Endothelial cell of umbilical vein (primary cell): ENCODE measurements around the gene RPRML. TPM values are rescaled to one million over a fixed set of nuclear protein-coding genes. Genes with fewer than 3 reads are reported as not detected.
"Not testable (repeated sequence)": the region's sequence is repeated elsewhere in the genome, so short reads cannot be mapped to it uniquely, and the experiment has no call there.

ENCODE experiments used
- BruUV-seq: library from RNA; stranded (reverse); fragments of 400-500 nt; replicated peaks from 2 replicates; lab custom pipeline; 2021; lab: Mats Ljungman, UMichigan
- CTCF ChIA-PET: fragments of 300-600, 350-600 bp; sonication (Branson Sonifier 250); formaldehyde crosslinking; loops from one replicate; lab custom pipeline; 2021; ENCODE audit warnings: antibody characterized with exemption, inconsistent platforms; lab: Charles Lee
- POLR2A ChIA-PET: fragments of 300-600, 350-600 bp; sonication (Branson Sonifier 250); formaldehyde crosslinking; loops from one replicate; lab custom pipeline; 2021; ENCODE audit warnings: antibody characterized with exemption, inconsistent platforms; lab: Charles Lee
- DNase-seq: peaks from one replicate; pipeline ENCODE4 v3.0.0-alpha.2; 2011; ENCODE audit warnings: low read depth, low spot score
- FAIRE-seq: peaks from 2 replicates; lab custom pipeline; 2011; peaks lifted over from hg19 to GRCh38; lab: Jason Lieb, UNC
- H2AFZ ChIP-seq: 2 replicates; pipeline ENCODE4 v1.6.0; 2012; ENCODE audit warnings: low read depth, low read length, control low read depth, inconsistent platforms
- H3K27ac ChIP-seq: 2 replicates; pipeline ENCODE4 v1.5.1; 2011; ENCODE audit warnings: low read depth, mild to moderate bottlenecking, control low read depth, low read length, moderate library complexity; ENCODE audit not compliant: insufficient read depth
- H3K27me3 ChIP-seq, 2 experiments: 2 replicates each; pipeline versions ENCODE4 v1.6.0 to v1.6.1; 2011; ENCODE audit warnings: low read length in 2 of 2, mixed read lengths in 1 of 2; ENCODE audit not compliant: control insufficient read depth in 2 of 2, insufficient read depth in 2 of 2
- H3K36me3 ChIP-seq, 2 experiments: 2 replicates in 1 of 2; 3 replicates in 1 of 2; pipeline ENCODE4 v1.5.1; 2011; ENCODE audit warnings: low read length in 2 of 2, mild to moderate bottlenecking in 1 of 2, moderate library complexity in 1 of 2; ENCODE audit not compliant: control insufficient read depth in 2 of 2, insufficient read depth in 2 of 2; ENCODE audit errors: extremely low read depth in 1 of 2
- H3K4me1 ChIP-seq: 3 replicates; pipeline ENCODE4 v1.5.1; 2011; ENCODE audit warnings: mild to moderate bottlenecking, low read length; ENCODE audit not compliant: control insufficient read depth, insufficient read depth; ENCODE audit errors: extremely low read depth
- H3K4me2 ChIP-seq: 2 replicates; pipeline ENCODE4 v1.6.1; 2011; ENCODE audit warnings: low read length, control low read depth, mixed read lengths; ENCODE audit not compliant: insufficient read depth
- H3K4me3 ChIP-seq, 3 experiments: fragments of 200-600 bp in 1 of 3; sonication (generic), shearing (Covaris generic) in 1 of 3; replicated peaks in 1 of 3; 2 replicates each; pipeline ENCODE4 v1.5.1; 2011 to 2016; ENCODE audit warnings: control low read depth in 3 of 3, low read length in 3 of 3, mild to moderate bottlenecking in 2 of 3, inconsistent platforms in 1 of 3, low read depth in 1 of 3, moderate library complexity in 1 of 3; ENCODE audit not compliant: insufficient read depth in 1 of 3
- H3K79me2 ChIP-seq: 2 replicates; pipeline ENCODE4 v1.6.0; 2012; ENCODE audit warnings: low read length, inconsistent platforms; ENCODE audit not compliant: control insufficient read depth, insufficient read depth
- H3K9ac ChIP-seq: replicated peaks from 2 replicates; pipeline ENCODE3; 2011; ENCODE audit warnings: low read length, control low read depth; ENCODE audit not compliant: insufficient read depth; ENCODE audit errors: extremely low read depth
- H3K9me1 ChIP-seq: replicated peaks from 3 replicates; pipeline ENCODE4 v1.6.0; 2011; ENCODE audit warnings: mild to moderate bottlenecking, low read length; ENCODE audit not compliant: control insufficient read depth, insufficient read depth; ENCODE audit errors: extremely low read depth
- H3K9me3 ChIP-seq: replicated peaks from 2 replicates; pipeline ENCODE4 v1.5.1; 2012; ENCODE audit warnings: low read length, inconsistent platforms; ENCODE audit not compliant: control insufficient read depth, insufficient read depth
- H4K20me1 ChIP-seq: replicated peaks from 2 replicates; pipeline ENCODE3; 2011; ENCODE audit warnings: mild to moderate bottlenecking, low read length; ENCODE audit not compliant: control insufficient read depth, insufficient read depth; ENCODE audit errors: extremely low read depth
- CTCF ChIP-seq, 2 donors: IDR thresholded peaks; 1 replicate in 1 of 2; 2 replicates in 1 of 2; pipeline ENCODE4 v1.5.1; 2011; ENCODE audit warnings: low read length in 2 of 2, mild to moderate bottlenecking in 2 of 2, moderate library complexity in 2 of 2, control low read depth in 1 of 2, inconsistent platforms in 1 of 2, low read depth in 1 of 2; ENCODE audit not compliant: insufficient read depth in 1 of 2; ENCODE audit errors: extremely low read depth in 1 of 2
- EZH2 ChIP-seq: IDR thresholded peaks from 2 replicates; pipeline ENCODE4 v1.6.1; 2012; ENCODE audit warnings: borderline replicate concordance, low read depth, mild to moderate bottlenecking, moderate library complexity, low read length, inconsistent platforms; ENCODE audit not compliant: severe bottlenecking
- FOS ChIP-seq: IDR thresholded peaks from 2 replicates; pipeline ENCODE4 v1.6.1; 2011; ENCODE audit warnings: mild to moderate bottlenecking, low read length, moderate library complexity, borderline replicate concordance; ENCODE audit not compliant: insufficient read depth
- GATA2 ChIP-seq: IDR thresholded peaks from 2 replicates; pipeline ENCODE4 v1.7.0; 2011; ENCODE audit warnings: low read depth, mild to moderate bottlenecking, moderate library complexity, mixed read lengths, low read length; ENCODE audit not compliant: insufficient read length, insufficient read depth
- JUN ChIP-seq: IDR thresholded peaks from 2 replicates; pipeline ENCODE4 v1.6.1; 2011; ENCODE audit warnings: borderline replicate concordance, low read depth; ENCODE audit not compliant: insufficient read length, insufficient read depth
- MYC ChIP-seq: IDR thresholded peaks from one replicate; pipeline ENCODE4 v1.6.1; 2011; ENCODE audit warnings: mild to moderate bottlenecking, low read depth, low read length
- POLR2A ChIP-seq: IDR thresholded peaks from 2 replicates; pipeline ENCODE4 v1.6.1; 2012; ENCODE audit warnings: low read depth, mild to moderate bottlenecking, control low read depth, low read length
- POLR2AphosphoS5 ChIP-seq: IDR thresholded peaks from 2 replicates; pipeline ENCODE4 v1.6.1; 2012; ENCODE audit warnings: low read depth, mild to moderate bottlenecking, control low read depth, low read length, moderate library complexity; ENCODE audit not compliant: insufficient read depth
- dilution Hi-C: fragments of 300-500 bp; cut with MboI; formaldehyde crosslinking; loops from one replicate; pipeline ENCODE4 v1.15.0; 2019; ENCODE audit warnings: low sequenced_read_pairs; ENCODE audit not compliant: extremely low pct_ligation_motif_present
- intact Hi-C: fragments of 100-400 bp; cut with micrococcal nuclease; formaldehyde crosslinking; loops from one replicate; pipeline ENCODE4 v1.10.0; 2022
- polyA plus RNA-seq, 4 experiments: library from polyadenylated mRNA; depleted of rRNA in 3 of 4; stranded (reverse) in 3 of 4; unstranded in 1 of 4; fragments of >200 nt; gene quantifications; 2 replicates each; pipeline versions ENCODE4 v1.2.1 to v1.2.3, GENCODE V29; 2011 to 2012; ENCODE audit warnings: missing spikeins in 1 of 4
- total RNA-seq: library from RNA; stranded (reverse); gene quantifications from 2 replicates; pipeline ENCODE4 v1.2.3, GENCODE V29; 2021
- TF ChIP-seq, protein P1 (sequence below): IDR thresholded peaks from 2 replicates; pipeline ENCODE4 v1.6.1; 2011; ENCODE audit not compliant: insufficient read depth, insufficient read length

The RPRML gene
- total and polyA plus RNA-seq, 2 donors (not counting 3 experiments of a cell fraction or from before 2014, with no cell fraction given), result 0.08 TPM; not detected in 1

GRCh38 chr17:47004906-47005305 lies 25.9 kb upstream of the RPRML start:
- ChIA-PET POLR2A (no interaction called here), CTCF (interaction anchor here (0.9 to 2.5 kb wide), 4 partner anchors 11 to 64 kb away, joined by 3 to 21 read pairs (median 6); no protein-coding TSS in a partner anchor)
- Histone ChIP-seq H3K4me3 (peak overlapping the region in 1 of 3 experiments; percentile 33), H2AFZ (peak overlapping the region; percentile 99), H3K27ac (peak overlapping the region; percentile 2), H3K27me3 (no peaks in the 10 kb centered on the region), H3K9me3 (no peaks in the 10 kb centered on the region), H3K79me2 (no peaks in the 10 kb centered on the region), H3K4me2 (peak overlapping the region; percentile 49), H3K9ac (peak overlapping the region; percentile 41), H3K9me1 (no peaks in the 10 kb centered on the region), H4K20me1 (no peaks in the 10 kb centered on the region), H3K4me1 (peaks cover 15% of the 10 kb centered on the region), H3K36me3 (no peaks in the 10 kb centered on the region)
- FAIRE-seq, result peak; percentile 81
- no TSS peak for BruUV-seq
- dilution Hi-C loops (no loop called here), intact Hi-C loops (no loop called here)
- TF ChIP-seq POLR2AphosphoS5 (no peak), FOS (no peak), EZH2 (no peak), GATA2 (no peak), JUN (no peak), MYC (no peak), POLR2A (no peak), CTCF (IDR thresholded peaks at IDR 0.05; ENCODE audit: extremely low read depth in 1 of 2, insufficient read depth in 1 of 2, low read depth in 1 of 2, low read length in 2 of 2) (no peak)
- TF ChIP-seq, protein P1, sequence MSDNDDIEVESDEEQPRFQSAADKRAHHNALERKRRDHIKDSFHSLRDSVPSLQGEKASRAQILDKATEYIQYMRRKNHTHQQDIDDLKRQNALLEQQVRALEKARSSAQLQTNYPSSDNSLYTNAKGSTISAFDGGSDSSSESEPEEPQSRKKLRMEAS, result no peak
- peak; percentile 75 for DNase-seq

DNA sequence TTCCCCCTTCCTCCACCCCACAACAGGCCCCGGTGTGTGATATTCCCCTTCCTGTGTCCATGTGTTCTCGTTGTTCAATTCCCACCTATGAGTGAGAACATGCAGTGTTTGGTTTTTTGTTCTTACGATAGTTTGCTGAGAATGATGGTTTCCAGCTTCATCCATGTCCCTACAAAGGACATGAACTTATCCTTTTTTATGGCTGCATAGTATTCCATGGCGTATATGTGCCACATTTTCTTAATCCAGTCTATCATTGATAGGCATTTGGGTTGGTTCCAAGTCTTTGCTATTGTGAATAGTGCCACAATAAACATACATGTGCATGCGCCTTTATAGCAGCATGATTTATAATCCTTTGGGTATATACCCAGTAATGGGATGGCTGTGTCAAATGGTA lies 24.8 kb upstream of the RPRML start:
- DNase-seq, dilution Hi-C loops, BruUV-seq, FAIRE-seq, H3K9me1 ChIP-seq, H3K79me2 ChIP-seq, H3K9me3 ChIP-seq, H3K4me2 ChIP-seq, H3K27me3 ChIP-seq, POLR2A ChIA-PET, H4K20me1 ChIP-seq, H3K9ac ChIP-seq, H3K36me3 ChIP-seq, H3K4me3 ChIP-seq, H2AFZ ChIP-seq, H3K27ac ChIP-seq, intact Hi-C loops: not testable (repeated sequence)
- H3K4me1 ChIP-seq, result peaks cover 15% of the 10 kb centered on the region
- CTCF ChIA-PET, result interaction anchor here (1.6 kb wide), 1 partner anchor 62 kb away, joined by 16 read pairs; no protein-coding TSS in a partner anchor
